ENCODE results near the gene SPATA6L. TPM values are rescaled to one million over a fixed set of nuclear protein-coding genes. Genes with fewer than 3 reads are reported as not detected.

SPATA6L gene
- total RNA-seq, 1 experiment from 2014 or later, result 1.8 TPM

- DNase-seq (ENCODE audit: low spot score), result no peak
- Mint-ChIP-seq H3K4me1 (no peaks in the 10 kb centered on the region), H3K36me3 (peaks cover 7% of the 10 kb centered on the region; the same call in 1 of the 2 replicates), H3K27ac (no peak overlapping the region), H3K9me3 (no peaks in the 10 kb centered on the region), H3K27me3 (ENCODE audit: low read depth) (no peaks in the 10 kb centered on the region), H3K4me3 (no peak overlapping the region)
- ChIA-PET CTCF (interaction anchor here (1.0 to 1.7 kb wide), 2 partner anchors 32 to 148 kb away, joined by 4 read pairs; no protein-coding TSS in a partner anchor), POLR2A (no interaction called here)
- TF ChIP-seq ZNF671 (CRISPR knock-in tag; IDR thresholded peaks at IDR 0.05), result no peak
- TF ChIP-seq ELF4 (CRISPR knock-in tag; IDR thresholded peaks at IDR 0.05; ENCODE audit: low read depth), result no peak
- no peak for TF ChIP-seq FOXK1 (CRISPR knock-in tag; IDR thresholded peaks at IDR 0.05)
- no peak for TF ChIP-seq ZBTB21 (CRISPR knock-in tag; IDR thresholded peaks at IDR 0.05; ENCODE audit: borderline replicate concordance)
- no peak for TF ChIP-seq ATF6 (CRISPR knock-in tag; IDR thresholded peaks at IDR 0.05)
- TF ChIP-seq EMX1 (CRISPR knock-in tag; IDR thresholded peaks at IDR 0.05), result no peak
- TF ChIP-seq NFYB (CRISPR knock-in tag; conservative IDR thresholded peaks at IDR 0.05; ENCODE audit: low read depth), result no peak
- TF ChIP-seq ZNF263 (CRISPR knock-in tag; IDR thresholded peaks at IDR 0.05; ENCODE audit: low read depth), result no peak
- no peak for ATAC-seq
Observed at GRCh38 chr9:4581035-4581760, 85.1 kb downstream of the SPATA6L start.

DNA sequence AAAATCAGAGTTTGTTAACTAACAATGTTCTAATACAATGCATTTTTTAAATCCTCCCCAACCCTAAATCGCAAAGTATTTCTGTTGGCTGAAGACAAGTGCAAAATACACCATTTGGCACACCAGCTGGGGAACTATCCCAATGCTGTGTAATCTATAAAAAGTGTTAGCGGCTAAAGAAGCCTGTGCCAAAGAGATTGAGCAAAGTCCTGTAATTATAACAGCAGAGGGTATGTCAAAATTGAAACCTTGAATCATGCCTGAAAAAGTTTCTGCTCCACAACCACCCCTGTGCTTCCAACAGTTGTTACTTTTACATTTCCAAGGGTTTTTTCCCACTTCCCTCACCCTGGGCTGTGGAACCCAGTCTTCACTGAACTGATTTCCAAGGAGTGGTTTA is 87.3 kb downstream of the SPATA6L start:
- Mint-ChIP-seq H3K9me3 (no peaks in the 10 kb centered on the region), H3K36me3 (peaks cover 7% of the 10 kb centered on the region; the same call in 1 of the 2 replicates), H3K27me3 (ENCODE audit: low read depth) (no peaks in the 10 kb centered on the region), H3K27ac (no peak overlapping the region), H3K4me1 (peaks cover 5% of the 10 kb centered on the region; the same call in 1 of the 2 replicates), H3K4me3 (no peak overlapping the region)
- no peak for ATAC-seq
- TF ChIP-seq, protein P1, sequence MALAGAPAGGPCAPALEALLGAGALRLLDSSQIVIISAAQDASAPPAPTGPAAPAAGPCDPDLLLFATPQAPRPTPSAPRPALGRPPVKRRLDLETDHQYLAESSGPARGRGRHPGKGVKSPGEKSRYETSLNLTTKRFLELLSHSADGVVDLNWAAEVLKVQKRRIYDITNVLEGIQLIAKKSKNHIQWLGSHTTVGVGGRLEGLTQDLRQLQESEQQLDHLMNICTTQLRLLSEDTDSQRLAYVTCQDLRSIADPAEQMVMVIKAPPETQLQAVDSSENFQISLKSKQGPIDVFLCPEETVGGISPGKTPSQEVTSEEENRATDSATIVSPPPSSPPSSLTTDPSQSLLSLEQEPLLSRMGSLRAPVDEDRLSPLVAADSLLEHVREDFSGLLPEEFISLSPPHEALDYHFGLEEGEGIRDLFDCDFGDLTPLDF (CRISPR knock-in tag; IDR thresholded peaks at IDR 0.05), result no peak
- TF ChIP-seq ZMAT4 (CRISPR knock-in tag; IDR thresholded peaks at IDR 0.05) (no peak), RORB (CRISPR knock-in tag; IDR thresholded peaks at IDR 0.05) (no peak), HMGA2 (CRISPR knock-in tag; IDR thresholded peaks at IDR 0.05) (no peak), PRDM15 (CRISPR knock-in tag; IDR thresholded peaks at IDR 0.05) (no peak)
- TF ChIP-seq, protein P2, sequence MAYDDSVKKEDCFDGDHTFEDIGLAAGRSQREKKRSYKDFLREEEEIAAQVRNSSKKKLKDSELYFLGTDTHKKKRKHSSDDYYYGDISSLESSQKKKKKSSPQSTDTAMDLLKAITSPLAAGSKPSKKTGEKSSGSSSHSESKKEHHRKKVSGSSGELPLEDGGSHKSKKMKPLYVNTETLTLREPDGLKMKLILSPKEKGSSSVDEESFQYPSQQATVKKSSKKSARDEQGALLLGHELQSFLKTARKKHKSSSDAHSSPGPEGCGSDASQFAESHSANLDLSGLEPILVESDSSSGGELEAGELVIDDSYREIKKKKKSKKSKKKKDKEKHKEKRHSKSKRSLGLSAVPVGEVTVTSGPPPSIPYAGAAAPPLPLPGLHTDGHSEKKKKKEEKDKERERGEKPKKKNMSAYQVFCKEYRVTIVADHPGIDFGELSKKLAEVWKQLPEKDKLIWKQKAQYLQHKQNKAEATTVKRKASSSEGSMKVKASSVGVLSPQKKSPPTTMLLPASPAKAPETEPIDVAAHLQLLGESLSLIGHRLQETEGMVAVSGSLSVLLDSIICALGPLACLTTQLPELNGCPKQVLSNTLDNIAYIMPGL (CRISPR knock-in tag; IDR thresholded peaks at IDR 0.05), result no peak
- no peak for DNase-seq (ENCODE audit: low spot score)
- CTCF ChIA-PET, result no interaction called here
- POLR2A ChIA-PET, result no interaction called here

Data from WTC11 (cell line).